Kidney (tissue), 22 donors: ENCODE results near the gene MMP21. TPM values are rescaled to one million over a fixed set of nuclear protein-coding genes. Genes with fewer than 3 reads are reported as not detected.

Experiments used
- DNase-seq, 5 donors: peaks; one replicate each; pipeline ENCODE4 v3.0.0-alpha.2; 2013 to 2020
- FAIRE-seq: peaks from 2 replicates; lab custom pipeline; 2012; peaks lifted over from hg19 to GRCh38; lab: Jason Lieb, UNC
- H3K27ac ChIP-seq, 2 donors: one replicate each; pipeline ENCODE4 v1.7.0; 2013; ENCODE audit warnings: low read depth in 2 of 2, low read length in 2 of 2, inconsistent platforms in 1 of 2
- H3K27me3 ChIP-seq: one replicate; pipeline ENCODE4 v1.7.1; 2013; ENCODE audit warnings: low read length, inconsistent platforms; ENCODE audit not compliant: control insufficient read depth, insufficient read depth
- H3K36me3 ChIP-seq, 3 donors: one replicate each; pipeline versions ENCODE4 v1.7.0 to v1.7.1; 2013; ENCODE audit warnings: low read length in 3 of 3, control low read depth in 1 of 3, inconsistent platforms in 1 of 3; ENCODE audit not compliant: insufficient read depth in 3 of 3, control insufficient read depth in 2 of 3
- H3K4me1 ChIP-seq, 3 donors: one replicate each; pipeline versions ENCODE4 v1.7.0 to v1.7.1; 2013; ENCODE audit warnings: low read length in 3 of 3, inconsistent platforms in 1 of 3, low read depth in 1 of 3; ENCODE audit not compliant: control insufficient read depth in 2 of 3, insufficient read depth in 2 of 3
- H3K4me3 ChIP-seq, 3 donors: one replicate each; pipeline versions ENCODE4 v1.7.0 to v1.8.1; 2013; ENCODE audit warnings: low read length in 3 of 3, control low read depth in 1 of 3, inconsistent platforms in 1 of 3
- H3K9ac ChIP-seq, 3 donors: one replicate each; pipeline versions ENCODE4 v1.7.0 to v1.7.1; 2013; ENCODE audit warnings: low read length in 3 of 3, control low read depth in 1 of 3, inconsistent platforms in 1 of 3
- H3K9me3 ChIP-seq, 3 donors: one replicate each; pipeline versions ENCODE4 v1.7.0 to v1.7.1; 2013; ENCODE audit warnings: low read length in 3 of 3, control low read depth in 1 of 3, inconsistent platforms in 1 of 3; ENCODE audit not compliant: control insufficient read depth in 2 of 3, insufficient read depth in 1 of 3
- CTCF ChIP-seq: IDR thresholded peaks from 3 replicates; pipeline ENCODE4 v1.5.1; 2012; ENCODE audit warnings: mild to moderate bottlenecking, moderate library complexity, borderline replicate concordance; ENCODE audit not compliant: insufficient read depth; ENCODE audit errors: extremely low read depth
- intact Hi-C: fragments of 100-400 bp; cut with DNase I; formaldehyde crosslinking; loops from one replicate; pipeline ENCODE4 v1.11.1; 2022
- long read RNA-seq, 10 donors: library from polyadenylated mRNA in 1 of 10; unstranded in 1 of 10; transcript quantifications; one replicate each; pipeline ENCODE4 v2.0.0 and lab custom pipeline, GENCODE V29; 2021 to 2026
- polyA plus RNA-seq: library from polyadenylated mRNA; stranded (reverse); fragments of 350-450 nt; fragmentation: Illumina TruSeq; extraction: RNeasy Lipid Tissue Mini Kit (QIAGEN cat#74804); gene quantifications from one replicate; pipeline ENCODE4 v1.2.3, GENCODE V29; 2014; ENCODE audit warnings: low read depth, low replicate concordance; ENCODE audit not compliant: insufficient read depth
- total RNA-seq: library from RNA; stranded (reverse); fragmentation: NEBNext Ultra II Directional; extraction: Animal tissue kit (Norgen Biotek cat#: 25700); gene quantifications from one replicate; pipeline ENCODE4 v1.2.1, GENCODE V29; 2021
- donor health status: control.
- donor health status: control.
- donor health status: control.
- donor health status: control.
- donor health status: control.
- donor health status: DM: yes; HTN: yes; CAD: no.
- donor health status: Normal renal cell carcinoma (clear cell type).

Gene MMP21
- 0.13 TPM for total RNA-seq
- not detected for polyA plus RNA-seq
- long read RNA-seq, donor 1: 0 reads
- long read RNA-seq, donor 2: 0 reads
- long read RNA-seq, donor 3: 0 reads
- long read RNA-seq, donor 4: 0 reads
- long read RNA-seq, donor 5: 0 reads
- long read RNA-seq, donor 6: 0 reads
- long read RNA-seq, donor 7: 0 reads
- long read RNA-seq, donor 8: 0 reads
- long read RNA-seq, donor 9: 0 reads
- long read RNA-seq, donor 10: 0 reads

GRCh38 chr10:125775491-125776106 is at the start of gene MMP21:
MMP21 (minus strand) TSS chr10:125775821; CDS start chr10:125775821, 0 bp downstream.
- no peak for TF ChIP-seq CTCF
- no peak for FAIRE-seq
- H3K9me3 ChIP-seq: peaks cover 0 to 7% (median 0%) of the 10 kb centered on the region in 3 donors
- H3K4me3 ChIP-seq: no peak within 1 kb of the TSS
- no peaks in the 10 kb centered on the region for H3K27me3 ChIP-seq
- no peak for DNase-seq
- no peak within 1 kb of the TSS for H3K27ac ChIP-seq
- intact Hi-C loops: no loop called here
- no peaks in the 10 kb centered on the region for H3K36me3 ChIP-seq
- peaks cover 0 to 5% (median 3%) of the 10 kb centered on the region in 3 donors for H3K4me1 ChIP-seq
- H3K9ac ChIP-seq: no peak within 1 kb of the TSS

- no peaks in the 10 kb centered on the region for H3K27me3 ChIP-seq
- no peak for TF ChIP-seq CTCF
- peaks cover 9 to 18% (median 15%) of the 10 kb centered on the region in 3 donors for H3K36me3 ChIP-seq
- H3K4me1 ChIP-seq: peaks cover 0 to 18% (median 15%) of the 10 kb centered on the region in 3 donors
- H3K9ac ChIP-seq: peak overlapping the region in 1 of 3 donors; percentile 90
- H3K4me3 ChIP-seq: peak overlapping the region in 2 of 3 donors; percentile 13 to 99
- intact Hi-C loops: no loop called here
- no peak for DNase-seq
- H3K9me3 ChIP-seq: no peaks in the 10 kb centered on the region
- no peak overlapping the region for H3K27ac ChIP-seq
- FAIRE-seq: no peak
Observed at GRCh38 chr10:125824736-125825135, 49.1 kb upstream of the MMP21 start.

GRCh38 chr10:125823663-125824251 is 48.1 kb upstream of the MMP21 start:
- intact Hi-C loops: no loop called here
- H3K9ac ChIP-seq: peak overlapping the region; percentile 90 to 100 (median 92)
- H3K27ac ChIP-seq: peak overlapping the region; percentile 97 to 99
- H3K27me3 ChIP-seq: no peaks in the 10 kb centered on the region
- peaks cover 6 to 17% (median 9%) of the 10 kb centered on the region in 3 donors for H3K36me3 ChIP-seq
- FAIRE-seq (no peak), DNase-seq (peak in 3 of 5 donors; percentile 2 to 47 (median 7))
- H3K4me1 ChIP-seq: peaks cover 0 to 18% (median 15%) of the 10 kb centered on the region in 3 donors
- H3K4me3 ChIP-seq: peak overlapping the region; percentile 98 to 100 (median 99)
- no peak for TF ChIP-seq CTCF
- H3K9me3 ChIP-seq: no peaks in the 10 kb centered on the region
